ENCODE results near the gene SPECC1. TPM values are rescaled to one million over a fixed set of nuclear protein-coding genes. Genes with fewer than 3 reads are reported as not detected.

Gene SPECC1
- total RNA-seq, 1 donor from 2014 or later: 83.0 TPM

DNA sequence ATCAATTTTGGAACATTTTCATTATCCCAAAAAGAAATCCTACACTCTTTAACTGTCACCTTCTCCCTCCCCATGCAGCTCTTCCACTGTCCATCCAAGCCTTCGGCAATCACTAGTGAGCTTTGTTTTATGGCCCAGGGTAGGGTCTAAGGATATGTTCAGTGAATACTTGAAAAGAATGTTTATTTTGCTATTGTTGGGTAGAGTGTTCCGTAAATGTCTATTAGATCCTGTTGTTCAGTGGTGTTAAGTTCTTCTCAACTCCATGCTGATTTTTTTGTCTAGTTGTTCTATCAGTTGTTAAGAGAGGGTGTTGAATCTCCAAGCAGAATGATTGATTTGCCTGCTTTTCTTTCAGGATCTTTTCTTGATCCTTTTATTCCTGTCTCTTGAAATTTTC lies 29.9 kb downstream of the SPECC1 start:
- Histone ChIP-seq H3K79me2 (ENCODE audit: insufficient read depth, low read length) (no peaks in the 10 kb centered on the region), H2AFZ (ENCODE audit: low read depth, low read length) (no peak overlapping the region), H3K9me3 (ENCODE audit: insufficient read depth, low read depth, low read length) (no peaks in the 10 kb centered on the region), H3K27ac (ENCODE audit: low read depth, low read length) (no peak overlapping the region), H3K4me1 (ENCODE audit: insufficient read depth, low read length) (no peaks in the 10 kb centered on the region), H4K20me1 (ENCODE audit: insufficient read depth, low read length) (no peaks in the 10 kb centered on the region), H3K4me2 (ENCODE audit: low read length) (no peak overlapping the region), H3K9ac (ENCODE audit: low read length) (no peak overlapping the region), H3K4me3 (ENCODE audit: insufficient read depth, low read depth, low read length) (no peak overlapping the region), H3K36me3 (ENCODE audit: insufficient read depth, low read length) (no peaks in the 10 kb centered on the region), H3K27me3 (ENCODE audit: insufficient read depth, low read length) (no peaks in the 10 kb centered on the region)
- no peaks in the 10 kb centered on the region for H3K27me3 Mint-ChIP-seq (ENCODE audit: low read depth, unreplicated experiment)
- no peaks in the 10 kb centered on the region for H3K9me3 Mint-ChIP-seq (ENCODE audit: unreplicated experiment)
- no peak for FAIRE-seq
- H3K4me3 Mint-ChIP-seq (ENCODE audit: unreplicated experiment): no peak overlapping the region
- TF ChIP-seq, protein P1, sequence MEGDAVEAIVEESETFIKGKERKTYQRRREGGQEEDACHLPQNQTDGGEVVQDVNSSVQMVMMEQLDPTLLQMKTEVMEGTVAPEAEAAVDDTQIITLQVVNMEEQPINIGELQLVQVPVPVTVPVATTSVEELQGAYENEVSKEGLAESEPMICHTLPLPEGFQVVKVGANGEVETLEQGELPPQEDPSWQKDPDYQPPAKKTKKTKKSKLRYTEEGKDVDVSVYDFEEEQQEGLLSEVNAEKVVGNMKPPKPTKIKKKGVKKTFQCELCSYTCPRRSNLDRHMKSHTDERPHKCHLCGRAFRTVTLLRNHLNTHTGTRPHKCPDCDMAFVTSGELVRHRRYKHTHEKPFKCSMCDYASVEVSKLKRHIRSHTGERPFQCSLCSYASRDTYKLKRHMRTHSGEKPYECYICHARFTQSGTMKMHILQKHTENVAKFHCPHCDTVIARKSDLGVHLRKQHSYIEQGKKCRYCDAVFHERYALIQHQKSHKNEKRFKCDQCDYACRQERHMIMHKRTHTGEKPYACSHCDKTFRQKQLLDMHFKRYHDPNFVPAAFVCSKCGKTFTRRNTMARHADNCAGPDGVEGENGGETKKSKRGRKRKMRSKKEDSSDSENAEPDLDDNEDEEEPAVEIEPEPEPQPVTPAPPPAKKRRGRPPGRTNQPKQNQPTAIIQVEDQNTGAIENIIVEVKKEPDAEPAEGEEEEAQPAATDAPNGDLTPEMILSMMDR (IDR thresholded peaks at IDR 0.05; ENCODE audit: insufficient read depth, low read depth, low read length): no peak
- no peak for TF ChIP-seq EZH2 (IDR thresholded peaks at IDR 0.05; ENCODE audit: insufficient read depth, low read length)
- H3K36me3 Mint-ChIP-seq (ENCODE audit: low read depth, unreplicated experiment): no peaks in the 10 kb centered on the region
- DNase-seq (ENCODE audit: low read depth): no peak
- no peaks in the 10 kb centered on the region for H3K4me1 Mint-ChIP-seq (ENCODE audit: low read depth, unreplicated experiment)
- no peak overlapping the region for H3K27ac Mint-ChIP-seq (ENCODE audit: unreplicated experiment)

DNA sequence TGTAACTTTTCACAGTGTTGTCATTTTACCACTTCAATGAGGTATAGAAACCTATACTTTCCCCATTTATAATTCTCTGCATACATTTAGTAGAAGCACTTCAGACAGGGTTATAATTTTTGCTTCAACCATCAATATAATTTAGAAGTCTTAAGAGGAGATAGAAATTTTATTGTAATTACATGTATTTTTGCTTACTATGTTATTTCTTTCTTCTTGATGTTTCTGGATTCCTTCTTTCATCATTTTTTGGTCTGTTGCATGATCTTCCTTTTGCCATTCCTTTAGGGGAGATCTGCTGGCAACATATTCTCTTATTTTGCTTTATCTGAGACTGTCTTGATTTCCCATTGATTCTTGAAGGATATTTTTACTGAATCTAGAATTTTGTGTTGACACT lies 31.1 kb downstream of the SPECC1 start:
- Histone ChIP-seq H3K9ac (ENCODE audit: low read length) (no peak overlapping the region), H4K20me1 (ENCODE audit: insufficient read depth, low read length) (no peaks in the 10 kb centered on the region), H3K36me3 (ENCODE audit: insufficient read depth, low read length) (no peaks in the 10 kb centered on the region), H3K27ac (ENCODE audit: low read depth, low read length) (no peak overlapping the region), H3K9me3 (ENCODE audit: insufficient read depth, low read depth, low read length) (no peaks in the 10 kb centered on the region), H3K4me3 (ENCODE audit: insufficient read depth, low read depth, low read length) (no peak overlapping the region), H3K4me1 (ENCODE audit: insufficient read depth, low read length) (no peaks in the 10 kb centered on the region), H3K27me3 (ENCODE audit: insufficient read depth, low read length) (no peaks in the 10 kb centered on the region), H3K79me2 (ENCODE audit: insufficient read depth, low read length) (no peaks in the 10 kb centered on the region), H2AFZ (ENCODE audit: low read depth, low read length) (no peak overlapping the region), H3K4me2 (ENCODE audit: low read length) (no peak overlapping the region)
- Mint-ChIP-seq H3K4me1 (ENCODE audit: low read depth, unreplicated experiment) (no peaks in the 10 kb centered on the region), H3K9me3 (ENCODE audit: unreplicated experiment) (no peaks in the 10 kb centered on the region), H3K4me3 (ENCODE audit: unreplicated experiment) (no peak overlapping the region), H3K27me3 (ENCODE audit: low read depth, unreplicated experiment) (no peaks in the 10 kb centered on the region), H3K27ac (ENCODE audit: unreplicated experiment) (no peak overlapping the region), H3K36me3 (ENCODE audit: low read depth, unreplicated experiment) (no peaks in the 10 kb centered on the region)
- TF ChIP-seq, protein P1 (IDR thresholded peaks at IDR 0.05; ENCODE audit: insufficient read depth, low read depth, low read length): no peak
- no peak for DNase-seq (ENCODE audit: low read depth)
- no peak for FAIRE-seq

DNA sequence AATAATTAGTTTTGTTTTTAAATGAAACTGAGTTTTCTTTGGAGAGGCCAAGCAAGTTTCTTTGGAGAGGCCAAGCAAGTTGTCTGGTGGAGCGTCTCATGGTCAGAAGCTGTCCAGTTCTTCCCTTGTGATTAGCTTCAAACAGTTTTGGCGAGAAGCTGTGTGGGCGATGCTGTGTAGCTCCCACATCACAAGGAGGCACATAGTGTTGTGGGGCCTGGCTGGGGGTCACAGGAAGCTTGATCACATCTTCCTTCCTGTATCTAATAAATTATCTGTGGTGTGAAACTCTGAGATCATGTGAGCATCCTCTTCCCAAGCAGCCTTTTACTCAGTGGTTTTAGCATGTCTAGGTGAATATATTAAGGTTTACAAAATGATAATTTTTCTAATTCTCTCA lies 33.9 kb downstream of the SPECC1 start:
- Mint-ChIP-seq H3K4me3 (ENCODE audit: unreplicated experiment) (no peak overlapping the region), H3K27me3 (ENCODE audit: low read depth, unreplicated experiment) (no peaks in the 10 kb centered on the region), H3K4me1 (ENCODE audit: low read depth, unreplicated experiment) (no peaks in the 10 kb centered on the region), H3K36me3 (ENCODE audit: low read depth, unreplicated experiment) (no peaks in the 10 kb centered on the region), H3K27ac (ENCODE audit: unreplicated experiment) (no peak overlapping the region), H3K9me3 (ENCODE audit: unreplicated experiment) (no peaks in the 10 kb centered on the region)
- FAIRE-seq: no peak
- TF ChIP-seq EZH2 (IDR thresholded peaks at IDR 0.05; ENCODE audit: insufficient read depth, low read length): no peak
- TF ChIP-seq, protein P1 (IDR thresholded peaks at IDR 0.05; ENCODE audit: insufficient read depth, low read depth, low read length): no peak
- Histone ChIP-seq H3K4me3 (ENCODE audit: insufficient read depth, low read depth, low read length) (no peak overlapping the region), H3K9me3 (ENCODE audit: insufficient read depth, low read depth, low read length) (no peaks in the 10 kb centered on the region), H3K4me1 (ENCODE audit: insufficient read depth, low read length) (no peaks in the 10 kb centered on the region), H2AFZ (ENCODE audit: low read depth, low read length) (no peak overlapping the region), H3K79me2 (ENCODE audit: insufficient read depth, low read length) (no peaks in the 10 kb centered on the region), H4K20me1 (ENCODE audit: insufficient read depth, low read length) (no peaks in the 10 kb centered on the region), H3K36me3 (ENCODE audit: insufficient read depth, low read length) (no peaks in the 10 kb centered on the region), H3K9ac (ENCODE audit: low read length) (no peak overlapping the region), H3K27ac (ENCODE audit: low read depth, low read length) (no peak overlapping the region), H3K27me3 (ENCODE audit: insufficient read depth, low read length) (no peaks in the 10 kb centered on the region), H3K4me2 (ENCODE audit: low read length) (no peak overlapping the region)
- no peak for DNase-seq (ENCODE audit: low read depth)

Data from astrocyte (in vitro differentiated cells and primary cell).